Stimulated activated CD4-positive, alpha-beta T cell treated with anti-CD3 and anti-CD28 coated beads, Interleukin-2, amount 100 ng/mL, for 48 hours (primary cell): Measurements from ENCODE around the gene BRD4.
"Not testable (repeated sequence)": the region's sequence is repeated elsewhere in the genome, so short reads cannot be mapped to it uniquely, and the experiment has no call there.

ENCODE experiments used
- DNase-seq, 2 donors: peaks; one replicate each; pipeline ENCODE4 v3.0.0-alpha.2; 2020

Gene BRD4

GRCh38 chr19:15332311-15332996, at the start of gene BRD4:
Gene BRD4 (minus strand): TSS chr19:15332539. CDS start chr19:15273099, 59,440 bp downstream.
- peak; percentile 69 to 80 for DNase-seq

DNA sequence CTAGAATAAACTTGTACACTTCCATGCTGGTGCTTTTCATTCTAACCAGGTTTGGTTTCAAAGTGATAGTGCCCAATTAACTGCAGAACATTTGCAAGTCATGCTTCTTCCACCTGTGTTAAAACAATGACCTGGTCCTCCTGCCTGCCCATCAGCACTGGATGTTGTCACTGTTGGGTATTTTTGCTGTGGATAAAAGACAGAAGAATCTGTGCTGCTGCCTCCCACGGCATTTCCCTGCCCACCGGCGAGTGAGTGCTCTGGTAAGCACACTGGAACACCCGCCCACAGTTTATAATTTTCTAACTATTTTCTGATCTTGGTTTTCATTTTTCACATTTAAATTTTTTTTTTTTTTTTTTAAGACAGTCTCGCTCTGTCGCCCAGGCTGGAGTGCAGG, 49.5 kb upstream of the BRD4 start:
- no peak for DNase-seq

GRCh38 chr19:15381429-15381828, 49.1 kb upstream of the BRD4 start:
- no peak for DNase-seq

DNA sequence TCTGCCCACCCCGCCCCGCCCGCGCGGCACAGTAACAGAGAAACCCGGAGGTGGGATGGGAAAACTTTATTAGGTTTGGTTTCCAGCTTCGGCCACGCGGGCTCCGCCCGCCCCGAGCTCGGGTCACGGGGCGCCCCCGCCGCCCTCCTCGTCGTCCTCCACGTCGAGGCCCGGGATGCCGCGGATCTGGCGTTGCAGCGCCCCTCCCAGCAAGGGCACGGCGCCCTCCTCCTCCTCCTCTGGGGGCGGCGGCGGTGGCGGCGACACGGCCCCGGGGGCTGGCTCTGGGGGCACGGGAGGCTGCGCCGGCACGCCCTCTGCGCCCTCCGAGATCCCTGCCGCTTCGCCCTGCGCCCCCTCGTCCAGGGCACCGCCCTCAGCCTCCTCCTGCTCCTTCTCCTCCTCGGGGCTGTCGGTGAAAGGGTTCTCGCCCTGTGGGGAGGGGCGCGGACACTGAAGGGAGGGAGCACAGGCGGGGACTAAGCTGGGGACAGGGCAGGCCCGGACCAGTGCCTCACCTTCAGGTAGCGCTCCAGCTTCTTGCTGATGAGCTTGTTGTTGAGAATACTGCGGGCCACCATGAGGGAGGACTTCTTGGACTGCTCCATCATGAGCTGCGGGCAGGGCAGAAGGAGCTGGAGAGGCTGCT, 47.8 kb upstream of the BRD4 start:
- peak; percentile 33 to 45 for DNase-seq

DNA sequence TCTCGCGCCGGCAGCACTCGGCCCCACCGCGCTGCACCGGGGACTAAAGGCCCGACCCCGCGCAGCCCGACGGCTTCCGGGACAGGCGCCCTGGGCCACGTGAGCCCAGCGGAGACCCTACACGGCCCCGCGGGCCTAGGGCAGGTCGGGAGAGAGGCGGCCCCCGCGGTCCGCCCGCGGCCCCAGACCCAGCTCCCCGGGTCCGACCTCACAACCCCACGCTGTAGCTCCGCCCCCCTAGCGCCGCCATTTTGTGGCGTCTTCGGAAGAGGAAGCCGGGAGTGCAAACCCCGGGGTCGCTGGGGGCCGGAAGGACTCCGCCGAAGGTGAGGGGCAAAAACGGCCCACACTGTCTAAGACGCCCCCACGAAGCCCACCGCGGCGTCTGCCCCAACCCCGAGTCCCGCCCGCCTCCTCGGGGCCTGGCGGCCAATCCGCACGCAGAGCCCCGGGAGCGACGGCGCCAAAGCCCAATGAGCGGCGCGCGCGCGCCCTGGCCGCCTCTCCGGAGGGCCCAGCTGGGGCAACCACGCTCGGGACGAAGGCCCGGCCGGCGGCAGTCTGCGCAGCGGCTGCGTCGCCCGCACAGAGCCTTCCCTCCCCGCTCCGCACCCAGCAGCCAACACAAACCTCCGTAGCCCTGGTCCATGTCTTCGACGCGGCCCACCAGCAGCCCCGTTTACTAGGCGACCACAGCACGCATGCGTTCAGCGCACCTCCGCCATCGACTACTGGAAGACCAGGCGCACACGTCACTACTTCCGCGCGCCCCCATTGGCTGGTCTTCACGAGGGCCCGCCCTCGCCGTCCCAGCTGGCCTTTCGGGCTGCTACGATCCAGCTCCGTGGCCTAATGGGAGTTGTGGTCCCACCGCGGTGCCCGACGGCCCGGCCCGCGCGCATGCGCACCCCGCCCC, 47.0 kb upstream of the BRD4 start, which contains the start of gene AKAP8:
Gene AKAP8, minus strand, starts transcription at position 705 of the 916 bp plus-strand sequence. Its CDS starts 56 bp downstream, at position 649.
- peak; percentile 94 to 98 for DNase-seq

GRCh38 chr19:15378534-15379082, 46.3 kb upstream of the BRD4 start:
- DNase-seq: peak; percentile 29 to 43

- no peak for DNase-seq
Measured at GRCh38 chr19:15374796-15375440, 42.6 kb upstream of the BRD4 start.

DNA sequence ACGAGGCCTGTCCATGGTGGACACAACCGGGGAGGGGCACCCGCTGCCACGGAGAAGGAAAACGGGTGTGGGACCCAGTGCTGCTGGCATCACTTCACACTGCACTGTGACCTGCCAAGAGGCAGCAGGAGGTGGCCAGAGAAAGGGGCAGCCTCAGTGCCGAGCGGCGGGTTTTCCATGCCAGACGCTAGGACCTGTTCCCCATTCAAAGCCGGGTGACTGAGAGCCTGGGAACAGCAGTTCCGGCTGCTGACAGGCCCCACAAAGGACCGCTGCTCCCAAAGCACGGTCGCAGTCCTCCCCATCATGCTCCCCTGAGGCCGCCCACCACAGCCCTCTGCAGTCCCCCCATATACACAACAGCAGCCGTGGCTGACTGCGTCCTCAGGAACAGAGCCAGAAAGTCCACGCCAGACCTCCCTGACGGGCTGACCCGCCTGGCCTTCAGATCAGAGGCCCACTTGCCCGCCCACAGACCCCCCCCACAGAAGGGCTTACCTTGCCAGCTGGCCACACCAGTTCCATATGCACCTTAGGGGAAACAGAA, 41.8 kb upstream of the BRD4 start:
- DNase-seq: no peak

GRCh38 chr19:15373644-15374043, 41.3 kb upstream of the BRD4 start:
- DNase-seq: no peak

DNA sequence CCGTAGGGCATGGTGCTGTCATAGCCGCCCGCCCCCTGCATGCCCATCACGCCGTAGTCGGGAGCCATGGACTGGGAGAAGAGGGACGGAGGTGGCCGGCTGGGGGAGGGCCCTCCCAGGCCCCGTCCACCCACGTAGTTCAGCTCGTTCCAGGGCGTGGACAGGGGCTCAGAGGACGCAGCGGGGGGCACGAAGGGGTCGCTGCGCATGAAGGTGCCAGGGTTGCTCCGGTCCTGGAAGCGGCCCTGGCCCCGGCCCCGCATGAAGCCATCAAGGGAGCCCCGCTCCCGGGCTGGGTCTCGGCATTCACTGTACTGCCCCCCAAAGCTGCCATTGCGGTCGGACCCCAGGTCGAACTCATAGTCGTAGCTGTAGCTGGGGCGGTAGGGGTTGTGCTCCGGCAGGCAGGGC, 40.6 kb upstream of the BRD4 start:
- no peak for DNase-seq

DNA sequence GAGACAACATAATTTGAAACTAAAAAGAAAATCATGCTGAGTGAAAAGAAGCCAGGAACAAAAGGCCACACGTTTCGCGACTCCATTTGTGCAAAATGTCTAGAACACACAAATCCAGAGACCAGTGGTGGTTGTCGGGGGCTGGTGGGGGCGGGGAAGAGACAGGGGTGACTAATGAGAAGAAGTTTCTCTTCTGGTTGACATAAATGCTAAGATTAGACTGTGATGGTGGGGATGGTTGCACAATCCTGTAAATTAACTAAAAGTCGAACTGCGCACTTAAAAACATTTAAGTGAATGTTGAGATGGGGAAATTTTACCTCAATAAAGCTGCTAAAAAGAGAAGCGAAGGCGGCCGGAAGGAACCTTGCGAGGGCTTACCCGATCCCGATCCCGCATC, 40.1 kb upstream of the BRD4 start:
- DNase-seq: peak in 1 of 2 donors; percentile 17

GRCh38 chr19:15371786-15372380, 39.5 kb upstream of the BRD4 start:
- no peak for DNase-seq

- no peak for DNase-seq
Measured at GRCh38 chr19:15371119-15371518, 38.8 kb upstream of the BRD4 start.

DNA sequence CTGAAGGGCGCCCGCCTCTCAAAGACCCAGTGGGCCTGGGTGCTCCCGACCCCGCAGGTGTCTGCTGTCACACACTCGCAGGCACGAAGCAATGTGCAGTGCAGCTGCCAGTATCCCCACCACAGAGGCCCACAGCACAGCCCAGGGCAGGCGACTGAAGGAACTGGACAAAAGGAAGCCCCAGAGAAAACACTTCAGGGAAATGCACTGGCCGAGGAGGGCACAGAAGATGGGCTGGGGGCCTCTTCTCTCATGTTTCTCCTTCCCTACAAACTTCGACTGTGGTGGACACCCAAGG, 37.2 kb upstream of the BRD4 start:
- no peak for DNase-seq

GRCh38 chr19:15368798-15369593, 36.7 kb upstream of the BRD4 start:
- DNase-seq: no peak

DNA sequence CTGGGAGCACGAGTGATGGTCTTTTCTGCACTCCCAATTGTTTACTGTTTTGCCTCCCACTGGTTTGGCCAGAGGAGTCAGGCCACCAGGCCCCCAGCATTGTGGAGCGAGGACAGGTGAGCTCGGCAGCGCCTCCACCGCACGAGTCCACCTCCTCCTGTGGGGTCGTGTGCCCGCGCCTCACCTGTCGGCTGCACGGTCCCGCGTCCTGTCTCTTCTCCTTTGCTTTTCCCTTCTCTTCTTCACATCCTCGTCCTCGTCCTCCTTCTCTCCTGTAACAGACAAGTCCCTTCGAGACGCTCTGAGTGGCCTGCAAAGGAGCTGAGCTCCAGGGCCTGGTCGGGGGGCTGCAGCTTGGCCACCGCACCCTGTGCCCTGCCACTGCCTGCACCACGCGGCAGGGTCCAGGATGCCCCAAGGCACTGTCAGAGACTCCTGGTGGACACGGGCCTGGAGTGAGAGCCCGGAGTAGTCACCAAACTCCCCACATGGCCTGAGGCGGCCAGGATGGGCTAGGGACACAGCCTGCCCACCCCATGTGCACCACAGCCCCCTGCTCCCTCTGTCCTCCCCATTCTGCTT, 35.8 kb upstream of the BRD4 start:
- no peak for DNase-seq

DNA sequence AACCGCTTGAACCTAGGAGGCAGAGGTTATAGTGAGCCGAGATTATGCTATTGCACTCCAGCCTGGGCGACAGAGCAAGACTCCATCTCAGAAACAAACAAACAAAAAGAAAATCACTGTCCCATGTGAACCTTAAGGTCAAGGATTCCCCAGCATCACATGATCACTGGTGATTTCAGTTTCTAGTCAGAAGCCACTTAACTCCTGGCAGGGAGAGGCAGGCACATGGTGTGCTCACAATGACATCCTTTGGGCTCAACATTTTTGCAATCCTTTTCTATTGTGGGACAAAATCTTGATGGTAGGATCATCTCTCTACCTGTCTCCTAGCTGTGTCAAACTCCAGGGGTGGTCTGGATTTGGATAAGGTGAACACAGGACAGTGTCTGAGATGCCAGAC, 35.1 kb upstream of the BRD4 start:
- no peak for DNase-seq

DNA sequence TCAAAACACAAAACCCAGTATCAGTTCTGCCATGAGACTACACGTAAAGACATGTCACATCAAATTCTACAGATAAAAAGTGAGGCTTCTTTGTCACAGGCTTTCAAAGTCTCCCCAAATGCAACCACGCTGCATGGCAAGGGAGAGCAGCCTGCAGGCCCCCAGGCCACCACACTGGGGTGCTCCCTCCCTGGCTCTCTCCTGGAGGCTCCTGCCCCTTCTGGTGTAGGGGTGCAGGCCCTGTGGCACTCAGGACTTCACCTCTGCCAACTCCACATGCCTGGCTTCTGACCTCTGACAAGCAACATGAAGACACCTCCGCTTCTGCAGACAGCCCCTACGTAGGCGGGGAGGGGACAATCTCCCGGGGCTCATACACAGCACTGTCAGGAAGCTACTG, 32.9 kb upstream of the BRD4 start:
- DNase-seq: no peak

GRCh38 chr19:15363791-15364190, 31.5 kb upstream of the BRD4 start:
- DNase-seq: not testable (repeated sequence)

GRCh38 chr19:15363048-15363447, 30.7 kb upstream of the BRD4 start:
- not testable (repeated sequence) for DNase-seq

DNA sequence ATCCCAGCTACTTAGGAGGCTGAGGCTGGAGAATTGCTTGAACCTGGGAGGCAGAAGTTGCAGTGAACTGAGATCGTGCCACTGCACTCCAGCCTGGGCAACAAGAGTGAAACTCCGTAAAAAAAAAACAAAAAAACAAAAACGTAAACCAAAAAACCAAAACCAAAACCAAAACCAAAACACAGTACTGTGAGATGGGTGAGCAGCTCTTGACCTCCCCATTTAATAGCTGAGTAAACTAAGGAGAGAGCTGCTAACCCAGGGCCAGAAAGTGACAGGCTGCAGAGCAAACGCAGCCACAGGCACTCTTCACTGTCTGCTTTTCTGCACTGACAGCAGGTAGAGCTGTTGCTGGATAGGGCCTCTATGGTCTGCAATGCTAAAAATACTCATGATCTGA, 27.7 kb upstream of the BRD4 start:
- not testable (repeated sequence) for DNase-seq
